ENCODE results near the gene EPSTI1. TPM values are rescaled to one million over a fixed set of nuclear protein-coding genes. Genes with fewer than 3 reads are reported as not detected.
A peak's percentile ranks its signal among the peaks of the same experiment; 100 is the strongest.
"Not testable (repeated sequence)": the region's sequence is repeated elsewhere in the genome, so short reads cannot be mapped to it uniquely, and the experiment has no call there.

Gene EPSTI1
- total RNA-seq, 1 donor from 2014 or later: 1.2 TPM

DNA sequence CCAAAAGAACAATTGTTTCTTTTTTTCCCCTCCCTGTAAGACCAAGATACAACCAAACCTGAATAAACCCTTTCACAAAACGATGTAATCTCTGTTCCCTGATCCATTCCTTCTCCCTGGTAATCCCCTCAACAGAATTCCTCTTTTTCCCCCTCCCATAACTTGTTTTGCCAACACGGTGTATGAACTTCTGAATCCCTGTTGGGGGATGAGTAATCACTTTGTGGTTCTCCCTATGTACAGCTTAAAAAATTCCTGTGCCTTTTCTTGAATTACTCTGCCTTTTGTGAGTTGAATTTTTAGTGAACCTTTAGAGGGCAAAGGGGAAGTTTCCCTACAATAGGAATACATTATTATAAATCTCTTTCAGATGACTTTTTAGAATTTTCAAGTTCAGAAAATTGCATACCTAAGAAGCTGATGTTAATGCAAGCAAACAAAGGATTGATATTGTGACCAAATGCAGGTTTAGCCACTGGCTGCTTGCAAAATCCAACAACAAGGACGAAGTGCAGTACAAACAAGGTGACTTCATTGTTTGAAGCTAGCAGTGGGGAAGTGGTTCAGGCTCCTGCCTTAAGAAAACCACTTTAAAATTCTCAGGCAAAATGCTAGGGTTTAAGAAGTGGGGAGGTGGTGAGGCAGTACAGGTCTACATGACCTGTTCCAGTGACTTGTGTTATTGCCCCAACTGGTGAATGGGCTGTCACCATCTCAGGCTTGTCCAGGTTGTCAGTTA, 15.0 kb upstream of the EPSTI1 start:
- FAIRE-seq: no peak
- DNase-seq (ENCODE audit: low spot score in 2 of 2): no peak

DNA sequence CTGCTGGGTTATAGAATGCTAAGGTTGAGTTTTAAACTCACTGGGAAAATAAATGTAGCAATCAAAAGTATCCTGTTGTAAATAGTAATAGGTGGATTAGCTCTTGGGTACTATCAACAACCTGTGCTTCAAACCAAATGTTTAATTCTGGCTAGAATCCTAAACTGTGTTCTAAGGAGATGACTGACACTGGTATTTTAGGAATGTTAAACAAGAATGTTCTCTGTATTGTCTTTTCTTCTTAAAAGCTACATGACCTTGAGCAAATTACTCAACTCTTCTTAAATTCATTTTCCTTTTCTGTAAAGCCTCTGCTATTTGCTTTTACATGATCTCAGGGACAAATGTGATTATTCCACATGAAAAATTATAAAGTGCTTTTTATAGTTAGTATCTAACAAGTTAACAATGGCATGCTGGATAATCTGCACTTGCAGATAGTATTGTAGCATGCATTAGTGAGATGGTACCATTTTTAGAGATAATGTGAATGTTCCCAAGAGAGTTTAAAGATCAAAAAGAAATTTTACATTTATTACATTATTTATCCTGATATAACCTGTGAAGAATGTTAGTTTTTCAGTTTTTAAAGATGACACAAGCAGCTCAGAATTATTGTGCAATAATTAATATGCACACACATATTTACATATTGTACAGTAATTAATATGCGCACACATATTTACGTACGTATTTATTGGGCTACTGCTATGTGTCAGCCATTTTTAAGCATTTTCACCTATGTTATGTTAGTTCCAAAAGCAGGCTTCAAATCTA, 13.6 kb upstream of the EPSTI1 start:
- no peak for FAIRE-seq
- no peak for DNase-seq (ENCODE audit: low spot score in 2 of 2)

DNA sequence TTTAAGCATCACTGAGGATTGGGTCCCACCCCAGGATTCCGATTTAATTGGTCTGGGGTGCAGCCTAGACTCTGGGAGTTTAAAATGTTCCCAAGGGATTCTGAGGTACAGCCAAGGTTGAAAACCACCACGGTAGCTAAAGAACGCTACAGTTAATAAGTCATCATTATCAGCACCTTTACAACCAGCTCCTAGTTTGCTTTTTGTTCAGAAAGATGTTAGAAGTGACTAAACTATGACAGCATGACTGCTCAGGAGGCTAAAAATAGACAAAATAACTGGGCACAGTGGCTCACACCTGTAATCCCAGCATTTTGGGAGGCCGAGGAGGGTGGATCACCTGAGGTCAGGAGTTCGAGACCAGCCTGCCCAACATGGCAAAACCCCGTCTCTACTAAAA, 11.7 kb upstream of the EPSTI1 start:
- FAIRE-seq: no peak
- no peak for DNase-seq (ENCODE audit: low spot score in 2 of 2)

DNA sequence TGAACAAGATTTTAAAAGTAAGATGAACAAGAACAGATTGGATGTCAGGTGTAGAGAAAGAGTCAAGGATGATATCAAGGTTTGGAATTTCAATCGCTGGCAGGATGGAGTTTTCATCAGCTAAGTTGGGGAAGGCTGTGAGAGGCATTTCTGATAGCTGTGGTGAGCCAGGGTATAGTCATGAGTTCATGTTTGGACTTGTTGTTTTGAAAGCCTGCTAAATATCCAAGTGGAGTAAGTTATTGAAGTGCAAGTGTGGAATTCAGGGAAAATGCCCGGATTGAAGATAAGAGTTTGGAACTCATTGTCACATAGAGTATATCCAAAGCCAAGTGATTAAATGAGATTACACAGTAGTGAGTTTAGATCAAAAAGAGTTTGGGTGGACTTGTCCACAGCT, 11.0 kb upstream of the EPSTI1 start:
- DNase-seq (ENCODE audit: low spot score in 2 of 2) (no peak), FAIRE-seq (no peak)

DNA sequence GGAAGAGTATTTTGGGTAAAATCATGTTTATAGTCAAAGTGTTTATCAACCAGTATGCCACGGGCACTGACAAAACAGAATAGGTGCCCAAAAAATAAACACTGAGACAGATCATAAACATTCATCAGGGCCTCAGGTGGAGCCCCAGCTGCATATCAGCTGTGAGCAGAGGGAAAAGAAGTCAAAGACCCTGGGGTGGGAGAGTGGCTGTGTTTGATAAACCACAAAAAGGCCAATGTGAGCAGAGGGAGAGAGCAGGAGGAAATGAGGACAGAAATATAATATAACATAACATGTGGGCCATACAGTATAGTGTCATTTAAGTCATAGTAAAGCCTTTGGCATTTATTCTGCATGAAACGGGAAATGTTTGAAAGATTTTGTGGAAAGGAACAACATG, 10.0 kb upstream of the EPSTI1 start:
- DNase-seq (ENCODE audit: low spot score in 2 of 2) (no peak), FAIRE-seq (no peak)

DNA sequence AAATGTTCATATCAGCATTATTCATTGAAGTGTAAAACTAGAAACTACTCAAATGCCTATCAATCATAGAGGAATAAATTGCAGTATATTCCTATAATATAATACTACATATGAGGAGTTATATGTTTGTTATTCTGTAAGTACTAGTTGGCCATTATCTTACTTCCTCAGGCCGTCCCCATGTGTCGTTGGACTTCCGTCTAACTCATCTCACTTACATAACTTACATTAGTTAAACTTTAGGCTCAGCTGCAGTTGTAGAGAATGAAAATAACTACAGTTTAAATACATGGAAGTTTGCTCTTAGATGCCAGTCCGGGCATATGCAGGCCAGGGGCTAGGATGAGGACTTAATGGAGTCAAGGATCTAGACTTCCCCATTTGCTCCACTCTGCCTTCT, 8.6 kb upstream of the EPSTI1 start:
- FAIRE-seq (no peak), DNase-seq (ENCODE audit: low spot score in 2 of 2) (no peak)

DNA sequence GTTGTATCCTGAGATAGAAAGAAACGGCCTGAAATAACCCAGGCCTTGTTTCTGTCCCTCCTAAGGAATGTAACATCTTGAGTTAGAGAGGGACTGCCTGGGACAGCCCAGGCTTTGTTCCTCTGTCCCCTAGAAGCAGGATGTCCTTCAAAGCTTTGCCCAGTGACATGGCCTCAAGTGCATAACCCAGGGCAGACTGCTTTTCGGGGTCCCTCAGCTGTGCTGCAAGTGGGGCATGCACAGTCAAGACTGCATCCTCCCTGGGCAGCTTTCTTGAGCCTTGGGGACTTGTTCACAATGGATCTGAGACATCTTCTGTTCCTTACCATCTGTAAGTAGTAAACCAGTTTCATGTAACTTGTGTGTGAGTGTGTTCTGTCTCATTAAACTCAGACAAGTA, 7.5 kb upstream of the EPSTI1 start:
- no peak for DNase-seq (ENCODE audit: low spot score in 2 of 2)
- no peak for FAIRE-seq

DNA sequence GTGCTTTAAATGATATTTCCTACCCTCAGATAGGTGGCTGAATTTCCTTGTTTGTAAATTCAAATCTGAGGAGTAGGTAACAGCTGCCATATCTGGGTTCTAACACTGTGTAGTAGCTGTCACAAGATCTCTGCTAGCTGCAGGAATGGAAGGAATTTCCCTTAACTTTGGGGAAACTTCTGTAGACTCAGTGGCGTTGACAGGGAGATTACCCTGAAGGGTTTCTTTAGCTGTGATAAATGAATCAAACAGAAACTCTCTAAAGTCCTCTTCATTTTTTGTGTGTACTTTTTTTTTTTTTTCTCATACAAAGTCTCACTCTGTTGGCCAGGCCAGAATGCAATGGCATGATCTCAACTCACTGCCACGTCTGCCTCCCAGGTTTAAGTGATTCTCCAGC, 5.3 kb upstream of the EPSTI1 start:
- FAIRE-seq: no peak

DNA sequence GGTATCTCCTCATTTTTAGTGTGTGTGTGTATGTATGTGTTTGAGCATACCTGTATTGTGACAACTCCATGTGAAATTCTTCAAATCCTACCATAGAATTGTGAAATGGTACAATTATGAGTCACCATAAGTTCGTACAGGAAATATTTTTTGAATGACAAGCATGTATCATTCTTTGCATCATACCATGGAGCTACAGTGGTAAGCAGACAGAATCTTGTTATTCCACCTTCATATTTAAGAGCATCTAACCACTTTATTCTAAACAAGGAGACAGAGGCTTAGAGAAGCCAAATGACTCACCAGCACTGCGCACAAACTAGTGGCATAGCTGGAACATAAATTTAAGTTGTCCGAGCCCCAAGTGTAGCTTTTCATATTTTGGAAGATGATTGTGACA, 4.5 kb upstream of the EPSTI1 start:
- FAIRE-seq: no peak

More for the DNA sequence above, 5.3 kb upstream of the EPSTI1 start:
- DNase-seq (ENCODE audit: low spot score in 2 of 2): no peak

DNA sequence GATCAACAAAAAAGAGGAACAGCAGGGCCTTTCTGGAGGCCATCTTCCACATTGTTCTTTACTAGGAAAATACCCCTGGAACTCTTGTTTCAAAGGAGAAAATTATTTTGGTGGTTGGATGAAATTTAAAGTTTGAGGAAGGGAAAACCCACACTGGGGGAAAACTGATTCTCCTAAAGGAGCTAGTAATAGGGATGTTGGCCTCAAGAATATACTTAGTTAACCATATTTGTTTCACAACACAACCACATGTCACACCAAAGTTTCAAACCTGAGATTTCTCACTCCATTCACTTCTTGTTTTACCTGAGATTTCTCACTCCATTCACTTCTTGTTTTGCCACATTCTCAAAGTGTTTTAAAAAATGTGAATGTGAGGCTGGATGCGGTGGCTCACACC, 2.8 kb upstream of the EPSTI1 start:
- no peak for DNase-seq (ENCODE audit: low spot score in 2 of 2)
- FAIRE-seq: no peak

More for the DNA sequence above, 4.5 kb upstream of the EPSTI1 start:
- DNase-seq (ENCODE audit: low spot score in 2 of 2): no peak

DNA sequence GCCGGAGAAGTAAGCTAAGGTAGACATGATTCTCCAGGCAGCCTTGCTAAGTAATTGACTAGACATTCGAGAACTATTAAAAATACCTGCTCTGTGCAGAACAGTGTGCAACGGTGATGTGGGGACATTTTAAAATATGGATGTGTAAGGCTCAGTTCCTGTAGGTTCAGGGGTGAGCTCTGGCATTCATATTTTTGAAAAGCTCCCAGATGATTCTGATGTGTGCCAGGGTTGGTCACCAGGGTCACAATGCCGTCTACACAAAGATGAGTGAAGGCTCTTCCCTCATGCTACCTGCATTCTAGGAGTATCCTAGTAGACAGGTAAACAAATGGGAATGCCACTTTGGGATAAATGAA, 702 bp upstream of the EPSTI1 start:
- FAIRE-seq: no peak
- no peak for DNase-seq (ENCODE audit: low spot score in 2 of 2)

DNA sequence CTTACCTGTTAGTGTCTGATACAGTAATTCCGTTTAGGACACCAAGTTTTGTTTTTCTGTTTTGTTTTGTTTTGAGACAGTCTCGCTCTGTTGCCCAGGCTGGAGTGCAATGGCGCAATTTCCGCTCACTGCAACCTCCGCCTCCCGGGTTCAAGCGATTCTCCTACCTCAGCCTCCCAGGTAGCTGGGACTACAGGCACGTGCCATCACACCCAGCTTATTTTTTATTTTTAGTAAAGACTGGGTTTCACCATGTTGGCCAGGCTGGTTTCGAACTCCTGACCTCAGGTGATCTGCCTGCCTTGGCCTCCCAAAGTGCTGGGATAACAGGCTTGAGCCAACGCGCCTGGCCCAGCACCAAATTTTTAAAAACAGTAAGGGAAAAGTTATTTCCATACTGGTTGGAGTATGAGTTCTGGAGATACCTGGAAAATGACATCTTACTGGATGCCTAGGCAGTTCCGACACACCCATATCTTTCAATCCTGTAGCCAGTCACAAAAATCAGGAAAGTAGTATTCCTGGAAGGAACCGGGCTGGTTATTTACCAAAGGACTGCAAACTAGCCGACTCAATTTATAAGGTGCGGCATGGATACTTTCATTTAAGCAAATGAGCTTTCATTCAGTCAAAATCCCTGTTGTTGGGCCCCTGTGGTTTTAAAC, 676 bp downstream of the EPSTI1 start:
- DNase-seq (ENCODE audit: low spot score in 2 of 2); FAIRE-seq: not testable (repeated sequence)

DNA sequence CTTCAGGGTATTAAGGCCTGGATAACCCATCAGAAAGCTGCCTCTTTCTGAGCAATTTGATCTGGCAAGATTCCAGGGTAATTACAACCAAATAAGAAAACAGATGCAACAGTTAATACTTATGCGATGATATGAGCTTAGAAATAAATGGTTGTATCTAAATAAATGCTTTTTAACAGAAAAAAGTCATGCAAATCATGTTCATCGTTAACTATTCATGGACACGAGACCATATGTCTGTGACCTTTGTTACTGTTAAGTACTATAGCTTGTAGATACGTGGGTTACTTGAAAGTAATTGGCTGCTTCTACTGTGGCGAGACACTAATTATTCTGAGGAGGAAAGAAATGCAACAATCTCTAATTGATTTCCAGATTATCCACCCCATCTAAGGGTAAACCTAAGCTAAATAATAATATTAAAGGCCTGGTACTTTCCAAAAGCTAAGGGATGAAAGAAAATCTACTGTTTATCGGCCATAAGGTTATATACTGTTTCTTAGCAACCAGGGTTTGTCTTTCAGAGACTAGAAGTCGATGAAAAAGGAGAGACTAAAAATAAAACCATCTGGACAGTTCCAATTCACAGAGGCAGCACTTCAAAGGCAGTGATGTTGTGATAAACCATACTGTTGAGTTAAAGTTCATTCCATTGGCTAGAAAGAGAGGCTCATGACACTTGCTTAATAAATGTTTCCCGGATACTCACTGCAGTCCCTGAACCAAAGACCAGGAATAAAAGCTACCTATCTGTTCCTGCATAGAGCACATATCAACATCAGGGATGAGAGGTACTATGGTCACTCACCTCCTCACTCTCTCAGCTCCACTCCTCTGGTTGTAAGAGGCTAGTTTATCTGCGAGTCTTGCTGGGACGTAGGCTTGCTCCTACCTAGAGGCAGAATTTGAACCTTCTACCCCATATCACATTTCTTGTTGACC, 1.5 kb downstream of the EPSTI1 start:
- DNase-seq (ENCODE audit: low spot score in 2 of 2) (peak in 1 of 2 donors; percentile 39), FAIRE-seq (no peak)

DNA sequence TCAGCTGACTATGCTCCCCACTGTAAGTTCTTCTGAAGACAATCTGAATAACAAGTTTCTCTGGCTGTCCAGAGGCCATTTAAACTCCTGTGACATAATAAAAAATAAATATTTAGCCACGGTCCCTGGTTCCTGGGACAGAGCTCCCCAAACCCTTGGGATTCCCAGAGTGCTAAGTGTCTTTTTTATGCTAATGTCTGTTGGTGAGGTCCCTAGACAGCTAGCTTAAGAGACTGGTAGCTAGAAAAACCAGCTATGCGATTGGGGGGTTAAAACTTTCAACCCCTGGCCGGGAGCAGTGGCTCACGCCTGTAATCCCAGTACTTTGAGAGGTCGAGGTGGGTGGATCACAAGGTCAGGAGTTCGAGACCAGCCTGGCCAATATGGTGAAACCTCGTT, 5.9 kb downstream of the EPSTI1 start:
- FAIRE-seq: no peak
- no peak for DNase-seq (ENCODE audit: low spot score in 2 of 2)

DNA sequence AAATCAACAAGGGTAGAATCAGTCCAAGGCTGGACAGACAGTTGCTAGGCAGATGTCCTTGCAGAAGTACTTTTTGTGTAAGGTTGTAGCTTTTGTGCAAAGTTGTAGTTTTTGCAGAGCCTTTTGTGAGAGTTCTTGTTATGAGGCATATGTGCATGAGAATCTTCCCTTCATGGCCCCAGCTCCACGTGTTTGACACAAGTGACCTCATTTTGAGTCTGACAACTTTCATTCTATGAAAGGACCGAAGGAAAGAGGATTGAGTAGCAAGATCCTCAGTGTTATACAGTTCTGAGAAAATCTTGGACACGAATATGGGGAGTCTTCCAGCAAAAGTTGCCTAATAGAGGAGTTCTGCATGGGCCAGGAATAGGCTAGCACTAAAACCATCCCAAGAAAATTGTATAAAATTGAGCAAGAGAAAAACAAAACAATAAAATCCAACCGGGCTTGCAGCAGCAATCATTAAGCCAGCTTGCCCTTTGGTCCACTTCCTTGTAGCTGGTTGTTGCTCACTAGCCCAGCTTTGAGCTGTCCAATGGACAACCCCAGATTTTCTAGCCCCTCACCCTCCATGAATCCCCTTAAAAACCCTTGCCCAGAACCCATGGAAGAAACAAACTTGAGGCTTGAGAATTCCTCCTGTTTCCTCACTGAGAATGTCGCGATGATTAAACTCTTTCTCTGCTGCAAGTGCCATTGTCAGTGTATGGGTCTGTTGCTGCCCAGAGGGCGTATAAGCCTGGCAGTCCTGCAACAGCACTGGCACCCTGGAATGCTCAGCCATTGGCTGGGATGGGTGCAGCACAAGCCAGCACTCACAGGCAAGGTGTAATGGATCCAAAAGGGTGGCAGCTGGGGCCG, 6.5 kb downstream of the EPSTI1 start:
- no peak for DNase-seq (ENCODE audit: low spot score in 2 of 2)
- no peak for FAIRE-seq

DNA sequence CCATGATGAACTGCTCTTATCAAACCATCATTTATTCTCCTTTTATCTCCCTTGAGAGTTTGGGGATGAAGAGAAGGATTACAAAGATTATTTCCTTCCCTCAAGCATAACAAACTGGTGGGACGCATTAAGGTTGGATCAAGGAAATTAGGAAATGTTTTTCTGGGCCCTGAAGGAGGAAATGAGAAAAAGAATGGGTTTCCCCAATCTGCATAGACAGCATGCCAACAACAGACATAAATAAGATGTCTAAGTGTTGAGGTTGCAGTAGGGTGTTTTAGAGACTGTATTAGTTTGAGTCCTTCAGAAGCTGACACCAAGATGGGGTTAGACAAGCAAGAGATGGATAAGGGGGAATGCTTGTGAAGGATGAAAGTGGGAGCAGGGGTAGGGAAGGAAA, 7.3 kb downstream of the EPSTI1 start:
- no peak for DNase-seq (ENCODE audit: low spot score in 2 of 2)
- no peak for FAIRE-seq

DNA sequence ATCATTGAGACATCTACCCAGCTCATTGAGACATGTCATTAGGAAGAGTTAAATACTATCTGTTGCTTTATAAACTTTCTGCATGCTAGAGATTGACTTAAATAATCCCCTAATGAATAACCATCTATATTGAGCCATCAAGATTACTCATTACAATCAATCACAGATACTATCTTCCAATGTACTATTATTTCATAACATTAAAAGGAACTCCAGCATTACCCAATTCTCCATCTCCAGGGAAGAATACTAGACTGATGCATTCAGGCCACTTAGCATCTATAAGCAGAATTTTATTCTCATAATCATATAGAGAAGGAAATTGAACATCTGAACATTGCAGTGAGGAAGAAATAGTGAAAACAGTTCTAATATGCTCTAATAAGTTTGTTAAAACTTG, 8.0 kb downstream of the EPSTI1 start:
- FAIRE-seq (no peak), DNase-seq (ENCODE audit: low spot score in 2 of 2) (no peak)

DNA sequence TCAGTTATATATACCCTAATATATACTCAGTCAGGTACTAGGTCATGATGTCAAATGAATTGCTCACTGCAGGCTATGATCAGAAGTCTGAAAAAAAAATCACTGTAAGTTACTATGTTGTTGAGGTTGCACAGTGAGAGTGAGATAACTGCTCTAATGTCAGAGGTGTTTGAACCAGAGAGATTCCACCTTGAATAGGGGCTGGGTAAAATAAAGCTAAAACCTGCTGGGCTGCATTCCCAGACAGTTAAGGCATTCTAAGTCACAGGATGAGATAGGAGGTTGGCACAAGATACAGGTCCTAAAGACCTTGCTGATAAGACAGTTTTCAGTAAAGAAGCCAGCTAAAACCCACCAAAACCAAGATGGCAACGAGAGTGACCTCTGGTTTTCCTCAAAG, 10.2 kb downstream of the EPSTI1 start:
- DNase-seq (ENCODE audit: low spot score in 2 of 2) (no peak), FAIRE-seq (no peak)

DNA sequence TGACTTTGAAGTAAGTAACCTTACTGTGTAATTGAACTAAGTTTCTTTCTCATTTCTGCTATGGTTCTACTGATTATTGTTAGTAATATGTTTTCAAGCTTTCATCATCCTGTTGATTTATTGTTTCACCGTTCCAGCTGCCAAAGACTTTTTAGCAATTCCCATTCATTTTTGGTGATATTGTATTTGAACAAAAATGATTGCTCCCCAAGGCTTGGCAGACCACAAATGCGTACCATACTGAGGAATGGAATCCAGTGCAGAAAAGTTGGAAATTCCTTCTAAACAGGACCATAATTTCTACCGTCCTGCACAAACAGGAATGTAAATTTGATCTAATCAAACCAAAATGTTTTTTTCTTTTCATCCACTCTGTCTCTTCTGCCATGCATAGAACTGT, 10.7 kb downstream of the EPSTI1 start:
- no peak for FAIRE-seq
- DNase-seq (ENCODE audit: low spot score in 2 of 2): no peak

DNA sequence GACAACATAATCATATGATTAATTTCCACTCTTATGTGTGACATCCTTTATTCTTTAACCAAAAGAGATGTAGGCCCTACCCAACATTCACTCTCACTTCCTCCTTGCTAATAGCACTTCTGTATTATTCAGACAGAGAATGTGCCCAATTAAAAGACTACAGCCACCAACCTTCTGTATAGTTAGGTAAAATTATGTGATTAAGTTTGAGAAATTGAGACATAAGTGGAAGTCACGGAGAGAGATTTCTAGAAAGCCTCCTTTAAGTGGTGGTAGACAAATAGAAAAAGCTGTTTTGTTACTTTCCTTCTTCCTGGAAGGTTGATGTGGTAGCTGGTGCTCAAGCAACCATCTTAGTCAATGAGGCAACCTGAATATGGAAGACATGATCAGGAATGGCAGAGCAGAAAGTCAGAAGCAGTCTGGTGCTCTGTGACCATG, 14.8 kb downstream of the EPSTI1 start:
- DNase-seq (ENCODE audit: low spot score in 2 of 2): no peak
- no peak for FAIRE-seq
